GM23338 (cell line): ENCODE results near the gene SLC30A7. TPM values are rescaled to one million over a fixed set of nuclear protein-coding genes. Genes with fewer than 3 reads are reported as not detected.

ENCODE experiments used
- ATAC-seq: fragments of 200-7000 bp; cut with Tn5 transposase; 3 replicates; pipeline ENCODE4 v1.9.1; 2020
- DNase-seq: peaks from one replicate; pipeline ENCODE4 v3.0.0-alpha.2; 2015; ENCODE audit warnings: low spot score
- H2AFZ ChIP-seq: fragments of 200-600 bp; sonication (generic); 2 replicates; pipeline ENCODE4 v1.8.0; 2016; ENCODE audit warnings: antibody characterized with exemption, mild to moderate bottlenecking, moderate library complexity
- H3F3A ChIP-seq: fragments of 200-600 bp; sonication (generic); replicated peaks from 2 replicates; pipeline ENCODE4 v1.8.0; 2017; ENCODE audit warnings: antibody characterized with exemption, mixed run types, low read depth
- H3K27ac ChIP-seq: fragments of 200-600 bp; sonication (generic); 2 replicates; pipeline ENCODE4 v1.6.1; 2016; ENCODE audit warnings: low read depth
- H3K27me3 ChIP-seq: fragments of 200-600 bp; sonication (generic); 2 replicates; pipeline ENCODE4 v1.8.0; 2016; ENCODE audit warnings: mild to moderate bottlenecking, mixed run types, moderate library complexity; ENCODE audit not compliant: insufficient read depth
- H3K36me3 ChIP-seq: fragments of 200-600 bp; sonication (generic); 2 replicates; pipeline ENCODE4 v1.8.0; 2016; ENCODE audit warnings: mild to moderate bottlenecking; ENCODE audit not compliant: insufficient read depth
- H3K4me1 ChIP-seq: fragments of 200-600 bp; sonication (generic); 2 replicates; pipeline ENCODE4 v1.8.0; 2016; ENCODE audit warnings: mild to moderate bottlenecking, moderate library complexity; ENCODE audit not compliant: insufficient read depth
- H3K4me2 ChIP-seq: fragments of 200-600 bp; sonication (generic); 2 replicates; pipeline ENCODE4 v1.7.1; 2017; ENCODE audit warnings: mixed run types
- H3K4me3 ChIP-seq: fragments of 200-600 bp; sonication (generic); 2 replicates; pipeline ENCODE4 v1.6.1; 2016; ENCODE audit warnings: mixed run types
- H3K79me2 ChIP-seq: fragments of 200-600 bp; sonication (generic); replicated peaks from 2 replicates; pipeline ENCODE4 v1.8.0; 2017; ENCODE audit warnings: mild to moderate bottlenecking; ENCODE audit not compliant: insufficient read depth
- H3K9me2 ChIP-seq: fragments of 200-600 bp; sonication (generic); 2 replicates; pipeline ENCODE4 v1.8.0; 2017; ENCODE audit not compliant: insufficient read depth
- H4K20me1 ChIP-seq: fragments of 200-600 bp; sonication (generic); replicated peaks from 2 replicates; pipeline ENCODE4 v1.8.0; 2017; ENCODE audit warnings: mild to moderate bottlenecking; ENCODE audit not compliant: insufficient read depth
- H3K27ac Mint-ChIP-seq: 2 replicates; pipeline ENCODE4 v1.8.0; 2020; ENCODE audit warnings: inconsistent platforms, mild to moderate bottlenecking, moderate library complexity, mixed read lengths
- H3K27me3 Mint-ChIP-seq: 3 replicates; pipeline ENCODE4 v1.8.0; 2022; ENCODE audit warnings: low read depth, mild to moderate bottlenecking, moderate library complexity, mixed read lengths, inconsistent platforms; ENCODE audit not compliant: insufficient read depth, poor library complexity
- H3K36me3 Mint-ChIP-seq: 3 replicates; pipeline ENCODE4 v1.8.0; 2021; ENCODE audit warnings: low read depth, mild to moderate bottlenecking, inconsistent platforms, moderate library complexity, mixed read lengths
- H3K4me1 Mint-ChIP-seq: 3 replicates; pipeline ENCODE4 v1.8.0; 2020; ENCODE audit warnings: mild to moderate bottlenecking, inconsistent platforms, mixed read lengths
- H3K4me3 Mint-ChIP-seq: 3 replicates; pipeline ENCODE4 v1.8.0; 2021; ENCODE audit warnings: moderate library complexity, mild to moderate bottlenecking, inconsistent platforms, mixed read lengths
- H3K9me3 Mint-ChIP-seq: 3 replicates; pipeline ENCODE4 v1.8.0; 2020; ENCODE audit warnings: moderate library complexity, mild to moderate bottlenecking, inconsistent platforms, mixed read lengths
- CREB1 ChIP-seq: fragments of 250-450 bp; sonication (Bioruptor Pico); IDR thresholded peaks from 2 replicates; pipeline ENCODE4 v1.5.0; 2020; ENCODE audit warnings: low read depth, mild to moderate bottlenecking, moderate library complexity
- EZH2 ChIP-seq: fragments of 200-600 bp; sonication (generic); IDR thresholded peaks from one replicate; pipeline ENCODE4 v1.8.0; 2017; ENCODE audit warnings: antibody characterized with exemption, mild to moderate bottlenecking, low read depth; ENCODE audit not compliant: unreplicated experiment
- EZH2phosphoT487 ChIP-seq: fragments of 200-600 bp; sonication (generic); IDR thresholded peaks from one replicate; pipeline ENCODE4 v1.8.1; 2018; ENCODE audit warnings: antibody characterized with exemption; ENCODE audit not compliant: unreplicated experiment
- JUNB ChIP-seq: IDR thresholded peaks from one replicate; pipeline ENCODE4 v1.6.1; 2016; ENCODE audit warnings: antibody characterized with exemption; ENCODE audit not compliant: unreplicated experiment
- NANOG ChIP-seq: IDR thresholded peaks from 2 replicates; pipeline ENCODE4 v1.6.1; 2016; ENCODE audit warnings: antibody characterized with exemption, borderline replicate concordance
- POLR2AphosphoS5 ChIP-seq: IDR thresholded peaks from 2 replicates; pipeline ENCODE4 v1.6.1; 2016; ENCODE audit warnings: antibody characterized with exemption, low read depth
- STAT1 ChIP-seq: IDR thresholded peaks from one replicate; pipeline ENCODE4 v1.6.1; 2016; ENCODE audit warnings: antibody characterized with exemption; ENCODE audit not compliant: unreplicated experiment
- ZNF114 ChIP-seq: fragments of 250-450 bp; sonication (Bioruptor Pico); IDR thresholded peaks from 2 replicates; pipeline ENCODE4 v1.5.0; 2020; ENCODE audit warnings: mild to moderate bottlenecking, moderate library complexity
- ZNF331 ChIP-seq: fragments of 250-450 bp; sonication (Bioruptor Pico); IDR thresholded peaks from 2 replicates; pipeline ENCODE4 v1.5.0; 2020; ENCODE audit warnings: low read depth, mild to moderate bottlenecking, moderate library complexity
- polyA plus RNA-seq: library from polyadenylated mRNA; unstranded; fragments of >200 nt; fragmentation: Nextera tagmentation; extraction: Ambion mirVana; gene quantifications from 2 replicates; pipeline ENCODE4 v1.2.1, GENCODE V29; 2016
- total RNA-seq: library from RNA; depleted of rRNA; stranded (reverse); fragments of >200 nt; shearing (Covaris generic); gene quantifications from 2 replicates; pipeline ENCODE4 v1.2.3, GENCODE V29; 2014
- TF ChIP-seq, protein P1 (sequence below): IDR thresholded peaks from one replicate; pipeline ENCODE4 v1.6.1; 2018; ENCODE audit warnings: antibody characterized with exemption; ENCODE audit not compliant: unreplicated experiment
- TF ChIP-seq, protein P2 (sequence below): fragments of 250-450 bp; sonication (Bioruptor Pico); IDR thresholded peaks from 2 replicates; pipeline ENCODE4 v1.5.0; 2020; ENCODE audit warnings: mild to moderate bottlenecking, moderate library complexity
- TF ChIP-seq, protein P3 (sequence below): IDR thresholded peaks from 2 replicates; pipeline ENCODE4 v1.6.1; 2016; ENCODE audit warnings: antibody characterized with exemption
- TF ChIP-seq, protein P4 (sequence below), 2 experiments: fragments of 200-600 bp in 1 of 2; sonication (generic) in 1 of 2; conservative IDR thresholded peaks; 2 replicates each; pipeline versions ENCODE4 v1.5.1 to v1.6.1; 2016 to 2017; ENCODE audit warnings: antibody characterized with exemption in 2 of 2, low read depth in 2 of 2, mild to moderate bottlenecking in 2 of 2, moderate library complexity in 1 of 2

SLC30A7 gene
- total and polyA plus RNA-seq, 2 experiments from 2014 or later = 9.8 to 25.1 TPM

DNA sequence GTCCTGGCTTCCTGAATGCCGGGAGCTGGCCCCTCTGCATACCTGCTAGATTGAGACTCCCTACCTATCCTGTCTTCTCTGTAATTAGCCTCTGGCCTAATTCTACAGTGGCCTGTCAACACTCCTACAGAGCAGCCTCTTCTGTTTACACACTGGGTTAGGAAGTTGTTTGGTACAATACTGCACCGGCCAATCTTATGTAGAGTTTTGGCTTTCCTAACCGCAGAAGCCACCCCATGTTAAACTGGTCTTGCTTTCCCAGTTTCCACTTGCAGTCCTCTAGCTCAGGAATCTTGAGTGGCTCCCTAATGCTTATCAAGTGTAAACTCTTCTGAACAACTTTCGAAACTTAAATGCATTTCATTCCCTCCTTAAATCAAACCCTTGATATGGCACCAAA is 86.9 kb downstream of the SLC30A7 start:
- H3K36me3 ChIP-seq = 0 out of 2 replicates have a peak, but pooled peaks cover 3% of the 10 kb centered on the region
- no peaks in the 10 kb centered on the region for H3K27me3 ChIP-seq
- peak; percentile 63 for ATAC-seq
- H3K27ac ChIP-seq = peak overlapping the region; percentile 27; the same call in 1 of the 2 replicates
- no peak overlapping the region for H2AFZ ChIP-seq
- Mint-ChIP-seq H3K36me3 (0 out of 3 replicates have a peak, but pooled peaks cover 3% of the 10 kb centered on the region), H3K27me3 (peaks cover 2% of the 10 kb centered on the region), H3K27ac (peak overlapping the region; percentile 50; the same call in 1 of the 2 replicates), H3K9me3 (no peaks in the 10 kb centered on the region), H3K4me3 (no peak overlapping the region), H3K4me1 (peaks cover 10% of the 10 kb centered on the region; the same call in 2 of the 3 replicates)
- no peaks in the 10 kb centered on the region for H3K9me2 ChIP-seq
- H4K20me1 ChIP-seq = peaks cover 4% of the 10 kb centered on the region; the same call in 1 of the 2 replicates
- H3K4me2 ChIP-seq = no peak overlapping the region
- no peak for DNase-seq
- H3K79me2 ChIP-seq = no peaks in the 10 kb centered on the region
- no peaks in the 10 kb centered on the region for H3K4me1 ChIP-seq
- no peak overlapping the region for H3K4me3 ChIP-seq
- TF ChIP-seq, protein P1, sequence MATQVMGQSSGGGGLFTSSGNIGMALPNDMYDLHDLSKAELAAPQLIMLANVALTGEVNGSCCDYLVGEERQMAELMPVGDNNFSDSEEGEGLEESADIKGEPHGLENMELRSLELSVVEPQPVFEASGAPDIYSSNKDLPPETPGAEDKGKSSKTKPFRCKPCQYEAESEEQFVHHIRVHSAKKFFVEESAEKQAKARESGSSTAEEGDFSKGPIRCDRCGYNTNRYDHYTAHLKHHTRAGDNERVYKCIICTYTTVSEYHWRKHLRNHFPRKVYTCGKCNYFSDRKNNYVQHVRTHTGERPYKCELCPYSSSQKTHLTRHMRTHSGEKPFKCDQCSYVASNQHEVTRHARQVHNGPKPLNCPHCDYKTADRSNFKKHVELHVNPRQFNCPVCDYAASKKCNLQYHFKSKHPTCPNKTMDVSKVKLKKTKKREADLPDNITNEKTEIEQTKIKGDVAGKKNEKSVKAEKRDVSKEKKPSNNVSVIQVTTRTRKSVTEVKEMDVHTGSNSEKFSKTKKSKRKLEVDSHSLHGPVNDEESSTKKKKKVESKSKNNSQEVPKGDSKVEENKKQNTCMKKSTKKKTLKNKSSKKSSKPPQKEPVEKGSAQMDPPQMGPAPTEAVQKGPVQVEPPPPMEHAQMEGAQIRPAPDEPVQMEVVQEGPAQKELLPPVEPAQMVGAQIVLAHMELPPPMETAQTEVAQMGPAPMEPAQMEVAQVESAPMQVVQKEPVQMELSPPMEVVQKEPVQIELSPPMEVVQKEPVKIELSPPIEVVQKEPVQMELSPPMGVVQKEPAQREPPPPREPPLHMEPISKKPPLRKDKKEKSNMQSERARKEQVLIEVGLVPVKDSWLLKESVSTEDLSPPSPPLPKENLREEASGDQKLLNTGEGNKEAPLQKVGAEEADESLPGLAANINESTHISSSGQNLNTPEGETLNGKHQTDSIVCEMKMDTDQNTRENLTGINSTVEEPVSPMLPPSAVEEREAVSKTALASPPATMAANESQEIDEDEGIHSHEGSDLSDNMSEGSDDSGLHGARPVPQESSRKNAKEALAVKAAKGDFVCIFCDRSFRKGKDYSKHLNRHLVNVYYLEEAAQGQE = no peak
- TF ChIP-seq JUNB (no peak), EZH2 (no peak), EZH2phosphoT487 (no peak), POLR2AphosphoS5 (no peak), STAT1 (no peak), NANOG (no peak), ZNF331 (no peak), ZNF114 (CRISPR knock-in tag) (no peak), CREB1 (CRISPR knock-in tag) (no peak)
- TF ChIP-seq, protein P2, sequence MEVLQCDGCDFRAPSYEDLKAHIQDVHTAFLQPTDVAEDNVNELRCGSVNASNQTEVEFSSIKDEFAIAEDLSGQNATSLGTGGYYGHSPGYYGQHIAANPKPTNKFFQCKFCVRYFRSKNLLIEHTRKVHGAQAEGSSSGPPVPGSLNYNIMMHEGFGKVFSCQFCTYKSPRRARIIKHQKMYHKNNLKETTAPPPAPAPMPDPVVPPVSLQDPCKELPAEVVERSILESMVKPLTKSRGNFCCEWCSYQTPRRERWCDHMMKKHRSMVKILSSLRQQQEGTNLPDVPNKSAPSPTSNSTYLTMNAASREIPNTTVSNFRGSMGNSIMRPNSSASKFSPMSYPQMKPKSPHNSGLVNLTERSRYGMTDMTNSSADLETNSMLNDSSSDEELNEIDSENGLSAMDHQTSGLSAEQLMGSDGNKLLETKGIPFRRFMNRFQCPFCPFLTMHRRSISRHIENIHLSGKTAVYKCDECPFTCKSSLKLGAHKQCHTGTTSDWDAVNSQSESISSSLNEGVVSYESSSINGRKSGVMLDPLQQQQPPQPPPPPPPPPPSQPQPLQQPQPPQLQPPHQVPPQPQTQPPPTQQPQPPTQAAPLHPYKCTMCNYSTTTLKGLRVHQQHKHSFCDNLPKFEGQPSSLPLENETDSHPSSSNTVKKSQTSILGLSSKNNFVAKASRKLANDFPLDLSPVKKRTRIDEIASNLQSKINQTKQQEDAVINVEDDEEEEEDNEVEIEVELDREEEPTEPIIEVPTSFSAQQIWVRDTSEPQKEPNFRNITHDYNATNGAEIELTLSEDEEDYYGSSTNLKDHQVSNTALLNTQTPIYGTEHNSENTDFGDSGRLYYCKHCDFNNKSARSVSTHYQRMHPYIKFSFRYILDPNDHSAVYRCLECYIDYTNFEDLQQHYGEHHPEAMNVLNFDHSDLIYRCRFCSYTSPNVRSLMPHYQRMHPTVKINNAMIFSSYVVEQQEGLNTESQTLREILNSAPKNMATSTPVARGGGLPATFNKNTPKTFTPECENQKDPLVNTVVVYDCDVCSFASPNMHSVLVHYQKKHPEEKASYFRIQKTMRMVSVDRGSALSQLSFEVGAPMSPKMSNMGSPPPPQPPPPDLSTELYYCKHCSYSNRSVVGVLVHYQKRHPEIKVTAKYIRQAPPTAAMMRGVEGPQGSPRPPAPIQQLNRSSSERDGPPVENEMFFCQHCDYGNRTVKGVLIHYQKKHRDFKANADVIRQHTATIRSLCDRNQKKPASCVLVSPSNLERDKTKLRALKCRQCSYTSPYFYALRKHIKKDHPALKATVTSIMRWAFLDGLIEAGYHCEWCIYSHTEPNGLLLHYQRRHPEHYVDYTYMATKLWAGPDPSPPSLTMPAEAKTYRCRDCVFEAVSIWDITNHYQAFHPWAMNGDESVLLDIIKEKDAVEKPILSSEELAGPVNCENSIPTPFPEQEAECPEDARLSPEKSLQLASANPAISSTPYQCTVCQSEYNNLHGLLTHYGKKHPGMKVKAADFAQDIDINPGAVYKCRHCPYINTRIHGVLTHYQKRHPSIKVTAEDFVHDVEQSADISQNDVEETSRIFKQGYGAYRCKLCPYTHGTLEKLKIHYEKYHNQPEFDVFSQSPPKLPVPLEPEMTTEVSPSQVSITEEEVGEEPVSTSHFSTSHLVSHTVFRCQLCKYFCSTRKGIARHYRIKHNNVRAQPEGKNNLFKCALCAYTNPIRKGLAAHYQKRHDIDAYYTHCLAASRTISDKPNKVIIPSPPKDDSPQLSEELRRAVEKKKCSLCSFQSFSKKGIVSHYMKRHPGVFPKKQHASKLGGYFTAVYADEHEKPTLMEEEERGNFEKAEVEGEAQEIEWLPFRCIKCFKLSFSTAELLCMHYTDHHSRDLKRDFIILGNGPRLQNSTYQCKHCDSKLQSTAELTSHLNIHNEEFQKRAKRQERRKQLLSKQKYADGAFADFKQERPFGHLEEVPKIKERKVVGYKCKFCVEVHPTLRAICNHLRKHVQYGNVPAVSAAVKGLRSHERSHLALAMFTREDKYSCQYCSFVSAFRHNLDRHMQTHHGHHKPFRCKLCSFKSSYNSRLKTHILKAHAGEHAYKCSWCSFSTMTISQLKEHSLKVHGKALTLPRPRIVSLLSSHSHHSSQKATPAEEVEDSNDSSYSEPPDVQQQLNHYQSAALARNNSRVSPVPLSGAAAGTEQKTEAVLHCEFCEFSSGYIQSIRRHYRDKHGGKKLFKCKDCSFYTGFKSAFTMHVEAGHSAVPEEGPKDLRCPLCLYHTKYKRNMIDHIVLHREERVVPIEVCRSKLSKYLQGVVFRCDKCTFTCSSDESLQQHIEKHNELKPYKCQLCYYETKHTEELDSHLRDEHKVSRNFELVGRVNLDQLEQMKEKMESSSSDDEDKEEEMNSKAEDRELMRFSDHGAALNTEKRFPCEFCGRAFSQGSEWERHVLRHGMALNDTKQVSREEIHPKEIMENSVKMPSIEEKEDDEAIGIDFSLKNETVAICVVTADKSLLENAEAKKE (CRISPR knock-in tag) = no peak
- TF ChIP-seq, protein P3, sequence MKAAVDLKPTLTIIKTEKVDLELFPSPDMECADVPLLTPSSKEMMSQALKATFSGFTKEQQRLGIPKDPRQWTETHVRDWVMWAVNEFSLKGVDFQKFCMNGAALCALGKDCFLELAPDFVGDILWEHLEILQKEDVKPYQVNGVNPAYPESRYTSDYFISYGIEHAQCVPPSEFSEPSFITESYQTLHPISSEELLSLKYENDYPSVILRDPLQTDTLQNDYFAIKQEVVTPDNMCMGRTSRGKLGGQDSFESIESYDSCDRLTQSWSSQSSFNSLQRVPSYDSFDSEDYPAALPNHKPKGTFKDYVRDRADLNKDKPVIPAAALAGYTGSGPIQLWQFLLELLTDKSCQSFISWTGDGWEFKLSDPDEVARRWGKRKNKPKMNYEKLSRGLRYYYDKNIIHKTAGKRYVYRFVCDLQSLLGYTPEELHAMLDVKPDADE = no peak
- TF ChIP-seq, protein P4, sequence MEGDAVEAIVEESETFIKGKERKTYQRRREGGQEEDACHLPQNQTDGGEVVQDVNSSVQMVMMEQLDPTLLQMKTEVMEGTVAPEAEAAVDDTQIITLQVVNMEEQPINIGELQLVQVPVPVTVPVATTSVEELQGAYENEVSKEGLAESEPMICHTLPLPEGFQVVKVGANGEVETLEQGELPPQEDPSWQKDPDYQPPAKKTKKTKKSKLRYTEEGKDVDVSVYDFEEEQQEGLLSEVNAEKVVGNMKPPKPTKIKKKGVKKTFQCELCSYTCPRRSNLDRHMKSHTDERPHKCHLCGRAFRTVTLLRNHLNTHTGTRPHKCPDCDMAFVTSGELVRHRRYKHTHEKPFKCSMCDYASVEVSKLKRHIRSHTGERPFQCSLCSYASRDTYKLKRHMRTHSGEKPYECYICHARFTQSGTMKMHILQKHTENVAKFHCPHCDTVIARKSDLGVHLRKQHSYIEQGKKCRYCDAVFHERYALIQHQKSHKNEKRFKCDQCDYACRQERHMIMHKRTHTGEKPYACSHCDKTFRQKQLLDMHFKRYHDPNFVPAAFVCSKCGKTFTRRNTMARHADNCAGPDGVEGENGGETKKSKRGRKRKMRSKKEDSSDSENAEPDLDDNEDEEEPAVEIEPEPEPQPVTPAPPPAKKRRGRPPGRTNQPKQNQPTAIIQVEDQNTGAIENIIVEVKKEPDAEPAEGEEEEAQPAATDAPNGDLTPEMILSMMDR (conservative IDR thresholded peaks at IDR 0.05; ENCODE audit: low read depth in 2 of 2) = no peak
- no peaks in the 10 kb centered on the region for H3F3A ChIP-seq
